ENCODE measurements around the gene PLEKHG4.

Gene PLEKHG4

DNA sequence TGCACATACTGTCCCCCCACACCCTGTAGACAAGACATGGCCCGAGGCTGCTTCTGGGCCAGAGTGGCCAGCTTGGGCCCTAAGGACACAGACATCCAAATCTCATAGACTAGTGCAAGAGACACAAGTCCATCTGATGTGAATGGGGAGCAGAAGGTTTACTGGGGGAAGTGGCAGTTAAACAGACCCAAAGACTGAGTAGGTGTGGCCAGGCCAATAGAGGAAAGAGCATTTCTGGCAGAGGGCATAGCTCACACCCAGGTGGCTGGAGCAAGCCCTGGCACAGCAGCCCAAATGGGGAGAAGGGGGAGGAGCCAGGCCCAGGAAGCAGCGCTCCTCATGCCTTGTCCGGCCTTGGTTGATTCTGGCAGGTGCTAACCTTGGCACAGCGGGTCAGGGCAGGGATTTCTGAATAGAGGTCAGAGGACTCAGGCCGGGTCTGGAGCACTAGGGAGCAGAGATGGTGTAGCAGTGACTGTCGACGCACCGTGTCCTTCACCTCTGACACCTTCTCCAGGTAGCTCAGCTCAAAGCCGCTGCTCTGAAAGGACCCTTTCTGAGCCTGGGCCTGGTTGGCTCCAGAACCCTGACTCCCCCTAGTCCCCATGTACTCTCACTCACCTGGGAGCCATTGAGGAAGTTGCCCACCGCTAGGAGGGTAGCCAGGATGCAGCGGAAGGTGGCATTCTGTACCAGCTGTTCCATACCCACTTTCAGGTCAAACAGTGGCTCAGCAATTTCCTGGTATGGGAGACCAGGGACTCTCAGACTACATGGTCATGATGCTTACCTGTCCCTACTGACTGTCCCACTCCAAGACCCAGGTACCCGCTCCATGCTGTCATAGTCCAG is 48.3 kb upstream of the PLEKHG4 start:
- Histone ChIP-seq H3K27me3 (ENCODE audit: insufficient read depth, low read length, poor library complexity) (no peaks in the 10 kb centered on the region), H3K9me3 (ENCODE audit: insufficient read depth, low read length, severe bottlenecking) (no peaks in the 10 kb centered on the region), H3K36me3 (ENCODE audit: insufficient read depth, low read length) (peaks cover 65% of the 10 kb centered on the region), H3K9ac (ENCODE audit: low read depth, low read length) (no peak overlapping the region), H4K20me1 (ENCODE audit: insufficient read depth, low read length) (peaks cover 22% of the 10 kb centered on the region; the same call in 1 of the 2 replicates), H3K27ac (ENCODE audit: low read length) (no peak overlapping the region), H2AFZ (ENCODE audit: low read depth, low read length) (no peak overlapping the region), H3K4me2 (ENCODE audit: insufficient read depth, low read length) (no peak overlapping the region), H3K4me3 (ENCODE audit: low read depth in 1 of 2, low read length in 2 of 2) (no peak overlapping the region), H3K79me2 (ENCODE audit: insufficient read depth, low read length) (peaks cover 40% of the 10 kb centered on the region), H3K4me1 (ENCODE audit: insufficient read depth, low read length) (peaks cover 35% of the 10 kb centered on the region)
- DNase-seq (no peak), ATAC-seq (ENCODE audit: insufficient read depth, low read depth) (no peak)
- no peak for TF ChIP-seq EZH2 (IDR thresholded peaks at IDR 0.05; ENCODE audit: borderline replicate concordance, low read depth, low read length, severe bottlenecking)
- TF ChIP-seq, protein P1, sequence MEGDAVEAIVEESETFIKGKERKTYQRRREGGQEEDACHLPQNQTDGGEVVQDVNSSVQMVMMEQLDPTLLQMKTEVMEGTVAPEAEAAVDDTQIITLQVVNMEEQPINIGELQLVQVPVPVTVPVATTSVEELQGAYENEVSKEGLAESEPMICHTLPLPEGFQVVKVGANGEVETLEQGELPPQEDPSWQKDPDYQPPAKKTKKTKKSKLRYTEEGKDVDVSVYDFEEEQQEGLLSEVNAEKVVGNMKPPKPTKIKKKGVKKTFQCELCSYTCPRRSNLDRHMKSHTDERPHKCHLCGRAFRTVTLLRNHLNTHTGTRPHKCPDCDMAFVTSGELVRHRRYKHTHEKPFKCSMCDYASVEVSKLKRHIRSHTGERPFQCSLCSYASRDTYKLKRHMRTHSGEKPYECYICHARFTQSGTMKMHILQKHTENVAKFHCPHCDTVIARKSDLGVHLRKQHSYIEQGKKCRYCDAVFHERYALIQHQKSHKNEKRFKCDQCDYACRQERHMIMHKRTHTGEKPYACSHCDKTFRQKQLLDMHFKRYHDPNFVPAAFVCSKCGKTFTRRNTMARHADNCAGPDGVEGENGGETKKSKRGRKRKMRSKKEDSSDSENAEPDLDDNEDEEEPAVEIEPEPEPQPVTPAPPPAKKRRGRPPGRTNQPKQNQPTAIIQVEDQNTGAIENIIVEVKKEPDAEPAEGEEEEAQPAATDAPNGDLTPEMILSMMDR (IDR thresholded peaks at IDR 0.05; ENCODE audit: borderline replicate concordance, extremely low read depth, low read length, poor library complexity, severe bottlenecking), result no peak

DNA sequence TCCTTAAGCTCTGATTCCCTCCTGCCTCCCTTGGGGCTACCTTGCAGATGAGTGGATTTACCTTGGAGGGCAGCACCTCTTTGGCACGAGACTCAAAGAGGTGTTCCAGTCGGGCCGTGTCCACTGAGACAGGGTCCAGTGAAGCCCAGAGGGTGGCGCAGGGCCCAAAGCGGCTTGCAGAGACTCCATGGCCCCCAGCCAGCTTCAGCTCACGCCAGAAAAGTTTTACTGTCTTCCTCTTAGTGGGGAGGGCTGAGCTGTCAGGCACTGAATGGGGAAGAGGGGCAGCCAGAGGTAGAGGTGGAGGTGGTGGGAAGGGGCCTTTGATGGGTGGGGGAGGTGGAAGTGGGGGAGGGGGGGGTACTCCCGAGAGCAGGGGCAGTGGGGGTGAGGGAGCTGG is 45.7 kb upstream of the PLEKHG4 start:
- peaks cover 64% of the 10 kb centered on the region for H3K36me3 ChIP-seq (ENCODE audit: insufficient read depth, low read length)
- no peak overlapping the region for H3K9ac ChIP-seq (ENCODE audit: low read depth, low read length)
- no peak overlapping the region for H3K4me2 ChIP-seq (ENCODE audit: insufficient read depth, low read length)
- no peak for TF ChIP-seq EZH2 (IDR thresholded peaks at IDR 0.05; ENCODE audit: borderline replicate concordance, low read depth, low read length, severe bottlenecking)
- TF ChIP-seq, protein P1 (IDR thresholded peaks at IDR 0.05; ENCODE audit: borderline replicate concordance, extremely low read depth, low read length, poor library complexity, severe bottlenecking), result no peak
- H3K27me3 ChIP-seq (ENCODE audit: insufficient read depth, low read length, poor library complexity), result no peaks in the 10 kb centered on the region
- H4K20me1 ChIP-seq (ENCODE audit: insufficient read depth, low read length), result peaks cover 13% of the 10 kb centered on the region; the same call in 1 of the 2 replicates
- H3K79me2 ChIP-seq (ENCODE audit: insufficient read depth, low read length), result peaks cover 16% of the 10 kb centered on the region
- H3K9me3 ChIP-seq (ENCODE audit: insufficient read depth, low read length, severe bottlenecking), result no peaks in the 10 kb centered on the region
- no peak overlapping the region for H2AFZ ChIP-seq (ENCODE audit: low read depth, low read length)
- no peak overlapping the region for H3K27ac ChIP-seq (ENCODE audit: low read length)
- H3K4me3 ChIP-seq (ENCODE audit: low read depth in 1 of 2, low read length in 2 of 2), result no peak overlapping the region
- H3K4me1 ChIP-seq (ENCODE audit: insufficient read depth, low read length), result peaks cover 28% of the 10 kb centered on the region
- DNase-seq (no peak), ATAC-seq (ENCODE audit: insufficient read depth, low read depth) (no peak)

- peaks cover 25% of the 10 kb centered on the region for H3K4me1 ChIP-seq (ENCODE audit: insufficient read depth, low read length)
- H3K27me3 ChIP-seq (ENCODE audit: insufficient read depth, low read length, poor library complexity), result no peaks in the 10 kb centered on the region
- no peak for ATAC-seq (ENCODE audit: insufficient read depth, low read depth)
- no peak for TF ChIP-seq EZH2 (IDR thresholded peaks at IDR 0.05; ENCODE audit: borderline replicate concordance, low read depth, low read length, severe bottlenecking)
- TF ChIP-seq, protein P1 (IDR thresholded peaks at IDR 0.05; ENCODE audit: borderline replicate concordance, extremely low read depth, low read length, poor library complexity, severe bottlenecking), result no peak
- no peak overlapping the region for H3K4me2 ChIP-seq (ENCODE audit: insufficient read depth, low read length)
- peaks cover 14% of the 10 kb centered on the region; the same call in 1 of the 2 replicates for H3K79me2 ChIP-seq (ENCODE audit: insufficient read depth, low read length)
- H3K4me3 ChIP-seq (ENCODE audit: low read depth in 1 of 2, low read length in 2 of 2), result no peak overlapping the region
- no peak overlapping the region for H3K9ac ChIP-seq (ENCODE audit: low read depth, low read length)
- no peak for DNase-seq
- no peak overlapping the region for H2AFZ ChIP-seq (ENCODE audit: low read depth, low read length)
- H4K20me1 ChIP-seq (ENCODE audit: insufficient read depth, low read length), result peaks cover 15% of the 10 kb centered on the region; the same call in 1 of the 2 replicates
- H3K9me3 ChIP-seq (ENCODE audit: insufficient read depth, low read length, severe bottlenecking), result no peaks in the 10 kb centered on the region
- H3K27ac ChIP-seq (ENCODE audit: low read length), result no peak overlapping the region
- peaks cover 60% of the 10 kb centered on the region for H3K36me3 ChIP-seq (ENCODE audit: insufficient read depth, low read length)
Observed at GRCh38 chr16:67234180-67234597, 45.1 kb upstream of the PLEKHG4 start.
